CD4-positive, alpha-beta T cell treated with Interferon alpha-2 for 1 hour (primary cell): ENCODE data around the gene SLC1A5.
A peak's percentile ranks its signal among the peaks of the same experiment; 100 is the strongest.
"Not testable (repeated sequence)": the region's sequence is repeated elsewhere in the genome, so short reads cannot be mapped to it uniquely, and the experiment has no call there.

Experiments used
- DNase-seq, 2 donors: peaks; one replicate each; pipeline ENCODE4 v3.0.0-alpha.2; 2020 to 2022

SLC1A5 gene

DNA sequence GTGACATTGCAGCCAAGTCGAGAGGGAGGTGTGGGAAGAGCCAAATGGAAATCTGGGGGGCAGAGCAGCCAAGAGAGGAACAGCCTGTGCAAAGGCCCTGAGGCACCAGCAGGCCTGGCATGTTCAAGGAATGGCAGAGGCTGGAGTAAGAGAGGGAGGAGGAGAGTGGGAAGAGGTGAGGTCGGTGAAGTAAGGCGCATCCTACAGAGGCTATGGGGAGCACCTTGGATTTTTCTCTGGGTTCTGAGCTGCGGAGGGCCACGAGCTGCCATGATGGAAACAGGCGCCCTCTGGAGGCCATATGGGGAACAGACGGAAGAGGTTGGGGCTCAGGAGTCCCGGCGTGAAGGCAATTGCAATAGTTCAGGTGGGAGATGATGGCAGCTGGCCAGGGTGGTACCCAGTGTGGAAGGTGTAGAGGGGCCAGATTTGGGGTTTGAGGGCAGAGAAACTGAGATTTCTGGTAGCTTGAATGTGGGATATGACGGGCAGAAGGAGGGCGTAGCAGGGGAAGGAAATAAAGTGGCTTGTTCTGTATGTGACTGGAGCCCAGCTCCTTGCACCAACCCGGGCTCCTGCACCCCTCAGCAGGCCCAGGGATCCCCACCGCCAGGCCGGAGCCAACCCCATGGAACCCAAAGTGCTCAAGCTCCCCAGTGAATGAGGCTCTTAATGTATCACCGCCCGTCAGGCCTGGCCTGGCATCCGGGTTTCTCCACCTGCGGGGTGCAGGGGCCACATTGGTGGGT is 21.7 kb downstream of the SLC1A5 start:
- peak; percentile 60 to 73 for DNase-seq

DNA sequence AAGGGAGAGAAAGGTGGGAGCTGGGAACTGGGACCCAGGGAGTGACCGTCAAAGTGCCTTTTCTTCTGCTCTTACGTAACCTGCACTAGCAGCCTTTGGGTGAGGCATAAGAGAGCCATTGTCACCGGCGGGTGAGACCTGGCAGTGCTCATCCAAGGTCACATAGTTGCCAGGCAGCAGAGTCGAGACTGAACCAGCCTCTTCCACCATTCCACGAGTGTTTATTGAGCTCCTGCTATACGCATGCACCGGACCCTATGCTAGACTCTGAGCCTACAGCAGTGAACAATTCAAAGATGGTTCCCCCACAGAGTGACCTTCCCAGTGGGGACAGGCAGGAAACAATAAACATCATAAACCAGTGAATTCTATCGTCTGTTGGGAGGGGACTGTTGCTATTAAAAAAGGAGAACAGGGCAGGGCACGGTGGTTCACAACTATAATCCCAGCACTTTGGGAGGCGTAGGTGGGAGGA is 23.5 kb downstream of the SLC1A5 start:
- DNase-seq: no peak

DNA sequence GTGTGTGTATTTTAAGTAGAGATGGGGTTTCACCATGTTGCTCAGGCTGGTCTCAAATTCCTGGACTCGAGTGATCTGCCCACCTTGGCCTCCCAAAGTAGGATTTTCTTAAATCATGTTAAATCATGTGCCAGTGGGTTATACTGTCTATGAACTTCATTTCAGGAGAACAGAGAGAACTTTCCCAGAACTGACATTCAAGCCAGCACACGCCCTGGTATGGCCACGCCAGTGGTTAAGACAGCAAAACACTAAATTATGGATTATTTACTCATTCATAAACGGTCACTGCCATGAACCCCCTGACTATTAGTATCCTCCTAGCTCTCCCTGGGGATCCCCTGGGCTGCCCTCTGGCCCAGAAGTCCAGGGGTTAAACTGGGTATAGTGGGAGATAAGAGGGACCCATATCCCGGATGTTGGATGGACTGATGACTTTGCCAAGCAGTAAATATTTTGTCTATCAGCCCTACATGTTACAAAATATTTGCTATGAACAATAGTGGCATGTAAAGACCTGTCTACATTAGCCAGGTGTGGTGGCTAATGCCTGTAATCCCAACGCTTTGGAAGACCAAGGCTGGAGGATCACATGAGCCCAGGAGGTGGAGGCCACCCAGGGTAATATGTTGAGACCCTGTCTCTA is 26.0 kb downstream of the SLC1A5 start:
- no peak for DNase-seq

DNA sequence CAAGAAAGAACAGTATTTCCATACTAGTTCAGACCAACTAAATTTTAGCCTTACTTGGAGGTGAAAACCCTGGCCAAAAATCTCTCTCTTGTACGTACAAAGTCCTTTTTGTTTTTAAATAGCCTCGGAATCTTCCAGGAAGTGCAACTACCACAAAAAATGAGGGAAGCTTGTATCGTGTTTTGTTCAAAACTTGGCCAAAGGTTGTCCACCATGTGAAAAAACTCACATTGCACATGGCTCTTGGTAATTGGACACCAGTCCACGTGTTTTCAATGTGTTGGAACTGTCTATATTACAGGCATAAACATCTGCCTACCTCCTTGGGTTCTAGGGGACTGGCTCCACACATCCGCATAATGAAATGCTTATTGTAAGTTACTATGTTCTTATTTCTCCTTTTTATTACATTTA is 27.0 kb downstream of the SLC1A5 start:
- DNase-seq: no peak

DNA sequence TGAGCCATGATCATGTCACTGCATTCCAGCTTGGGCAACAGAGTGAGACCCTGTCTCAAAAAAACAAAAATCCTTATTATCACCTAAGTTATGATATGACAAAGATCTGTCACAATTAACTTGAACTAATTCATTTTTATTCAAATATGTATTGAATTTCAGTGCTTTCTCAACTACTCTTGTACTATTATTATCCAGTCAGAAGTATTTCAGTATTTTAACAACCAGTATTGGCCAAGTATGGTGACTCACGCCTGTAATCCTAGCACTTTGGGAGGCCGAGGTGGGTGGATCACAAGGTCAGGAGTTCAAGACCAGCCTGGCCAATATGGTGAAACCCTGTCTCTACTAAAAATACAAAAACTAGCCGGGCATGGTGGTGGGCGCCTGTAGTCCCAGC is 27.5 kb downstream of the SLC1A5 start:
- DNase-seq: not testable (repeated sequence)

DNA sequence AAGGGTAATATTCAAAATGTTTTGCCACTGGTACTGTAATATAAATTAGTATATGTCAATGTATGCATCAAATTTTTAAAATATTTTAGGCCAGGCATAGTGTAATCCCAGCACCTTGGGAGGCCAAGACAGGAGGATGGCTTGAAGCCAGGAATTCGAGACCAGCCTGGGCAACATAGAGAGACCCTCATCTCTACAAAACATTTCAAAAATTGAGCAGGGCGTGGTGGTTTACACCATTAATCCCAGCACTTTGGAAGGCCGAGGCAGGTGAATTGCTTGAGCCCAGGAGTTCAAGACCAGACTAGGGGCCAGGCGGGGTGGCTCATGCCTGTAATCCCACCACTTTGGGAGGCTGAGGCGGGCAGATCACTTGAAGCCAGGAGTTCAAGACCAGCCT is 28.0 kb downstream of the SLC1A5 start:
- DNase-seq: no peak

DNA sequence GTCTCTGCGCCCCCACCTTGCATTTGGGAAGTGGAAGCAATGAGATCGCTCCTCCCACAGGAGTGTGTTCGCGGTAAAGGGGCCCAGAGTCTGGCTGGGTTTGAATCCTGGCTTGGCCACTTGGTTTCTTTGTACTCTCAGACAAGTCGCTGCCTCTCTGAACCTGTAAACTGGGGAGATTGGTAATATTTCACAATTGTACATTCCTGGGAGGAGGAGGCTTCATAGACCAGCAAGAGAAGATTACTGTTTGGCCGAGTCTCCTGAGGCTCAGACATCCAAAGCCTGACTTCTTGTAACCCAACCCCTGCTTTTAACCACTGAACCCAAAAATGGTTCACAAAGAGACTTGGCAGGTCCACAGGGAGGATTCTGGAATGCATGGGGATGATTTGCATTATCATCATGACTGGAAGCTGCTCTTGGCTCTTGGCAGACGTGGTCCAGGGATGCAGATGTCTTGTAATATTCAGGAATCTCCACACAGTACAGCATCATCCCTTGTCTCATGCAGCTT is 28.5 kb downstream of the SLC1A5 start:
- no peak for DNase-seq

DNA sequence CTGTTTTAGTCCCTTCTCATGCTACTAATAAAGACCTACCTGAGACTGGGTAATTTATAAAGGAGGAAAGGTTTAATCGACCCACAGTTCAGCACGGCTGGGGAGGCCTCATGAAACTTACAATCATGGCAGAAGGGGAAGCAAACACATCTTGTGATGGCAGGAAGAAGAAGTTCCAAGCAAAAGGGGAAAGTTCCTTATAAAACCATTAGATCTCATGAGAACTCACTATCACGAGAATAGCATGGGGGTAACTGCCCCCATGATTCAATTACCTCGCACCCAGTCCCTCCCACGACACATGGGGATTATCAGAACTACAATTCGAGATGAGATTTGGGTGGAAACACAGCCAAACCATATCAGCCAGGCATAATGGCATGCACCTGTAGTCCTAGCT is 29.2 kb downstream of the SLC1A5 start:
- DNase-seq: no peak

DNA sequence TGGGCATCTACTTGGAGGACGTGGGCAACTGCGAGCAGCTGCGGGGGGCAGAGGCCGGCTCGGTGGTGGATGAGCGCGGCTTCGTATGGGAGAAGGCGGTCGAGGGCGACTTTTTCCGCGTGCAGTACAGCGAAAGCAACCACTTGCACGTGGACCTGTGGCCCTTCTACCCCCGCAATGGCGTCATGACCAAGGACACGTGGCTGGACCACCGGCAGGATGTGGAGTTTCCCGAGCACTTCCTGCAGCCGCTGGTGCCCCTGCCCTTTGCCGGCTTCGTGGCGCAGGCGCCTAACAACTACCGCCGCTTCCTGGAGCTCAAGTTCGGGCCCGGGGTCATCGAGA is 31.9 kb downstream of the SLC1A5 start:
- no peak for DNase-seq

DNA sequence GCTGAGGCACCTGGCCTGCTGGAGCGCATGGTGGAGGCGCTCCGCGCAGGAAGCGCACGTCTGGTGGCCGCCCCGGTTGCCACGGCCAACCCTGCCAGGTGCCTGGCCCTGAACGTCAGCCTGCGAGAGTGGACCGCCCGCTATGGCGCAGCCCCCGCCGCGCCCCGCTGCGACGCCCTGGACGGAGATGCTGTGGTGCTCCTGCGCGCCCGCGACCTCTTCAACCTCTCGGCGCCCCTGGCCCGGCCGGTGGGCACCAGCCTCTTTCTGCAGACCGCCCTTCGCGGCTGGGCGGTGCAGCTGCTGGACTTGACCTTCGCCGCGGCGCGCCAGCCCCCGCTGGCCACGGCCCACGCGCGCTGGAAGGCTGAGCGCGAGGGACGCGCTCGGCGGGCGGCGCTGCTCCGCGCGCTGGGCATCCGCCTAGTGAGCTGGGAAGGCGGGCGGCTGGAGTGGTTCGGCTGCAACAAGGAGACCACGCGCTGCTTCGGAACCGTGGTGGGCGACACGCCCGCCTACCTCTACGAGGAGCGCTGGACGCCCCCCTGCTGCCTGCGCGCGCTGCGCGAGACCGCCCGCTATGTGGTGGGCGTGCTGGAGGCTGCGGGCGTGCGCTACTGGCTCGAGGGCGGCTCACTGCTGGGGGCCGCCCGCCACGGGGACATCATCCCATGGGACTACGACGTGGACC is 32.4 kb downstream of the SLC1A5 start:
- no peak for DNase-seq

DNA sequence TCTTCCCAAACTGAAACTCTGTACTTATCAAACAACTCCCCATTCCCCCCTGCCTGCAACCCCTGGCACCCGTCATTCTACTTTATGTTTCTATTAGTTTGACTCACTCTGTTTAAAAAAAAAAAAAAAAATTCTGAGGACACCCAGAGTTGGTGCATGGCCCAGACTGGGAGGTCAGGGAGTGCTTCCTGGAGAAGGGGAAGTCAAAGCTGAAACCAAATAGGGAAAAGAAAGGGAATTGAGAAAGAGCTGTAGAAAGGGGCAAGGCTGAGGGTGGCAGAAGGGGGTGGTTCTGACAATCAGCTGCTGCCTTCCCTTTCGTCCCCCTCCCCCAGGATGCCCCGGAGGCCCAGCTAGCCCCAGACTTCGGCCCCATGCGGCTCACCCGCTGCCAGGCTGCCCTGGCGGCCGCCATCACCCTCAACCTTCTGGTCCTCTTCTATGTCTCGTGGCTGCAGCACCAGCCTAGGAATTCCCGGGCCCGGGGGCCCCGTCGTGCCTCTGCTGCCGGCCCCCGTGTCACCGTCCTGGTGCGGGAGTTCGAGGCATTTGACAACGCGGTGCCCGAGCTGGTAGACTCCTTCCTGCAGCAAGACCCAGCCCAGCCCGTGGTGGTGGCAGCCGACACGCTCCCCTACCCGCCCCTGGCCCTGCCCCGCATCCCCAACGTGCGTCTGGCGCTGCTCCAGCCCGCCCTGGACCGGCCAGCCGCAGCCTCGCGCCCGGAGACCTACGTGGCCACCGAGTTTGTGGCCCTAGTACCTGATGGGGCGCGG is 33.1 kb downstream of the SLC1A5 start:
- DNase-seq: no peak

DNA sequence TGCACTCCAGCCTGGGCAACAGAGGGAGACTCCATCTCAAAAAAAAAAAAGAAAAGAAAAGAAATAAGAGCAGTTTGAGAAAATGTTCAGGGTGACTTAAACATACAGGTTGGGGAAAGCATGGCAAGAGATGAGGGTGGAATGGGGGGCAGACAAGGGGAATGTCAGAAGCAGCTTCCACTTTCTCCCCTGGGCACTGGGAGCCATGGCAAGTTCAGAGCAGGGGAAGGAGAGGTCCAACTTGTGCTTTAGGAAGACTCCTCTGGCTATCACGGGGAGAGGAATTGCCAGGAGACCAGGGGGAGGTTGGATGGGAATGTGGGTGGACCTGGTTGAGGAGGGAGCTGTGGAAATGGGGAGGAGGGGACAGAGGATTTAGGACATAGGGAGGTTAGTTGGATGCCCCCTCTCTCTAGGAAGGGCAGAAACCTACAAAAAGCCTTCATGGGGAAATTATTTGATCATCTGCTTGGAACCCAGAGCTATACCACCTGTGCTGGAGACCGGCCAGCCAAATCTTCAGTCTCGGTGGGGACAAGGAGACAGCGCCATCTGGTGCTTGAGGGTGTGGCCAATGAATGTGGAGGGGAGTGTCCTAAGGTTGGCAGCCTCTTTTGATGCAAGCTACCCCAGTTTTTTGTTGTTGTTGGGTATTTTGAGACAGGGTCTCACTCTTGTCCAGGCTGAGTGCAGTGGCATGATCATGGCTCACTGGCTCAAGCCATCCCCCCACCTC is 34.8 kb downstream of the SLC1A5 start:
- peak; percentile 71 to 78 for DNase-seq

DNA sequence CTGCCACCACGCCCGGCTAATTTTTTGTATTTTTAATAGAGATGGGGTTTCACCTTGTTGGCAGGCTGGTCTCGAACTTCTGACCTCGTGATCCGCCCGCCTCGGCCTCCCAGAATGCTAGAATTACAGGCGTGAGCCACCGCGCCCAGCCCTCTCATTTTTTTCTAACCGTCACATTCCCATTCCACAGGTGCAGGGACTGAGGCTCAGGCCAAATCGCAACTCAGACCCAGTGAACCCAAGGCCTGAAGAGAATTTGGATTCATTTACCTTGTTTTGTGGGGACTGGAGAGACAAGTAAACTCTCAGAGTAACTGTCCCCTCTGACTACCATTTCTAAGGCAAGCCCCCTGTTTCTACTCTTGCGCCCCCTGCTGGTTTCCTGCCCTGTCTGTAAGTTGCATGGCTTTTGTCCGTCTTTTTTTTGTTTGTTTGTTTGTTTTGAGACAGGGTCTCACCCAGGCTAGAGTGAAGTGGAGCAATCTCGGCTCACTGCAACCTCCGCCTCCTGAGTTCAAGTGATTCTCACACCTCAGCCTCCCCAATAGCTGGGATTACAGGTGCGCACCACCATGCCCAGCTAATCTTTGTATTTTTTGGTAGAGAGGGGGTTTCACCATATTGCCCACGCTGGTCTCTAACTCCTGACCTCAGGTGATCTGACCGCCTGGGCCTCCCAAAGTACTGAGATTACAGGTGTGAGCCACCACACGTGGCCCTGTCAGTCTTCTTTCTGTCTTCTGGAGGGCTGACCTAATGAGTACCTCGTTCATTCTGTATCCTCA is 39.9 kb downstream of the SLC1A5 start:
- DNase-seq: peak; percentile 68 to 77

DNA sequence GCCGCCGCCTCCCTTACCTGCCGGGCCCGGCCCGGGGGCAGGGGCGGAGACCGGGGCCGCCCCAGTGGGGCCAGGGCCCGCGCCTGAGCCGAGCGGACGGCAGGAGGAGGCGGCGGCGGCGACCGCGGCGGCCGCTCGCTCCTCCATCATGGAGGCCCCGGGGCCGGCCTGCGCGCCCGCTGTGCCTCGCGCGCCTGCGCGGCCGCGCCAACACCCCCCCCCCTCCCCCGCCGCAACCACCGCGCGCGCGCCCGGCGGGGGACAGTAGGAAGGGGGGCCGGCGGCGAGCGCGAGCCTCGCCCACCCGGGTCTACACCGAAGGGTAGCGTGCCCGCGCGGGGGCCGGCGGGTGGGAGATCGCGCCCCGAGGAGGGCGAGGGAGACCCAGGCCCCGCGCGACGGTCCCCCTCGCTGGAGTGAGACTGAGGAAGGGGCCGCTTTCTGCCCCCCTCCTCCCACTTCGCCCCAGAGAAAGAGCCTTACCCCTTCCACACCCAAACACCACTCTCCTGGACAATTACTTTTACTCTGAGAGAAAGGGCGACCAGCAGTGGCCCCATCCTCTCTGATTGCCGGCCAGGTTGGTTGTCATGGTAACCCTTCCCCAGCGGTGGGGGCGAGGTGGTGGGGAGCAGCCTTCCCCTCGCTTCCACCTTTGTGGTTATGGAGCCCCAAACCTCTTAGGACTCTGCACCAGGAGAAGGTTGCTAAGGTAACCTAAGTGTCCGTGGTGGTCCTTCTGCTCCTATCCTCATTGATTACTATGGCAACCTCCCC is 41.9 kb downstream of the SLC1A5 start, which contains the start of gene STRN4:
Gene STRN4 (minus strand): TSS at position 170 of the 777 bp plus-strand sequence. CDS start 20 bp downstream, at position 150.
- DNase-seq: peak; percentile 67 to 73

DNA sequence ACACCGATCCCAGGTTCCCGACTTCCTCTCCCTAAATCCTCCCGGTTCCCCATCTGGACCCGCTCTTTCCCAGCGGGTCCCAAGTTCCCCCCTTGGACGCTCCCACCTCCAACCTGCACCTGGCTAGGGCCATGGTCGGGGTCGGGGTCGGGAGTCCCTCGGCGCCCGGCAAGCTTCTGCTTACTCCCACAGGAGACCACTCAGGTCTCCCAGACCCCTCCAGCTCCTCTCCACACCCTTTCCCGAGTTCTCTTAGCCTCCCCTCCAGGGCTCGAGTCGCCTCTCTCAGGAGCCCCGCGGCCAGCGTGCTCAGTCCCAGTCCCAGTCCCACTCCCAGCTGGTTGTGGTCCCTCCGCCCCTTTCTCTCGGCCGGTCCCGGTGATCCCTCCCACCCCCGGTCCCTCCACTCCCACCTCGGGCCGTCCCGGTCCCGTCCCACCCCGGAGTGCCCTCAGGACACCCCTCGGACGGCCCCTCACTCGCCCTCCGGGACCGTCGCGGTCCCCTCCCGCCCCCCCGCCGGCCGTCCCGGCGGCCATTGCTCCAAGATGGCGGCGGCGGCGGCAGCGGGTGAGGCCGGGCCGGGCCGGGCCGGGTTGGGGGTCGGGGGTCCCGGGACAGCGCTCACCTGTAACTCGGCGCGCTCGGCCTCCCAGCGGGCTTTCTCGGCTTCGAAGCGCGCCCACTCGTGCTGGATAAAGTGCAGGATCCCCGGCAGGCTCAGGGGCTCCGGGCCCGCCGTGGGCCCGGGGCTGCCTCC is 42.7 kb downstream of the SLC1A5 start, which contains the start of gene FKRP:
Gene FKRP (plus strand): TSS at position 537 of the 760 bp plus-strand sequence. CDS start 9,394 bp downstream, outside the sequence.
- DNase-seq: peak in 1 of 2 donors; percentile 45

DNA sequence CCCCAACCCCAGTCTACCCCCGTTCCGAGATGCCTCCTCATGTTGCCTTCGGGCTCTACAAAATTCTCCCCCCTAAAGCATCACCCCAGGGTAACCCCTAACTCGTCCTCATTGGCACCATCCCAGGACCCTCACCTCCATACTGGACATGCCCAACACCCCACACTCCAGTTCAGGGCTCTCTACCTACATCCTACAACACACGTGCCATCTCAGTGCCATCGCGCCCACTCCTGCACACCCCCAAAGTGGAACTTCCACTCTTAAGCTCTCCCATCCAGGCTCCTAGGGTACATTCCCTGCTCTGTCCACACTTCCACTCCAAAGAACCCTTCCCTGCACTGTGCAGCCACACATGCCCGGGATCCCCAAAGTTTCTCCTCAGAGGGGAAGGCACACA is 43.4 kb downstream of the SLC1A5 start:
- no peak for DNase-seq

DNA sequence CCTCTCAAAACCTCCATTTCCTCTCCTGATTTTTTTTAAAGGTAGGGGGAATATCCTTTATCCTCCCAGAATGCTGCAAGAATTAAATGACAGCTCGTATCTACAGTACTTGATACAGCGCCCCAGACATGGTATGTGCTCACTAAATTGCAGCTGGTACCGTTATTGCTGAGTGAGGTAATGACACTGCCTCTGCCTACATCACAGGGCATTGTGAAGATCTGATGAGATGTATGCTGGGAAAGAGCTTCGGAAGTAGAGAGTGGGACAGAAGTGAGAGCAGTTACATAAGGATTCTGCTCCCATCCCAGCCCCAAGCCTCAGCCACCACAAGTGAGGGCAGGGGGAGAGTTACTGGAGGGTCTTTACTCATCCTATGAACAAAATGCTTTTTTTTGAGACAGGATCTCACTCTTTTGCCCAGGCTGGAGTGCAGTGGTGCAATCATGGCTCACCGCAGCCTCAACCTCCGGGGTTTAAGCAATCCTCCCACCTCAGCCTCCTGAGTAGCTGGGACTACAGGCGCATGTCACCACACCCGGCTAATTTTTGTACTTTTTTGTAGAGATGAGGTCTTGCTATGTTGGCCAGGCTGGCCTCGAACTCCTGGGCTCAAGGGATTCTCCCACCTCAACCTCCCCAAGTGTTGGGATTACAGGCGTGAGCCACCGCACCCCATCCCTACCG is 44.2 kb downstream of the SLC1A5 start:
- DNase-seq: no peak

DNA sequence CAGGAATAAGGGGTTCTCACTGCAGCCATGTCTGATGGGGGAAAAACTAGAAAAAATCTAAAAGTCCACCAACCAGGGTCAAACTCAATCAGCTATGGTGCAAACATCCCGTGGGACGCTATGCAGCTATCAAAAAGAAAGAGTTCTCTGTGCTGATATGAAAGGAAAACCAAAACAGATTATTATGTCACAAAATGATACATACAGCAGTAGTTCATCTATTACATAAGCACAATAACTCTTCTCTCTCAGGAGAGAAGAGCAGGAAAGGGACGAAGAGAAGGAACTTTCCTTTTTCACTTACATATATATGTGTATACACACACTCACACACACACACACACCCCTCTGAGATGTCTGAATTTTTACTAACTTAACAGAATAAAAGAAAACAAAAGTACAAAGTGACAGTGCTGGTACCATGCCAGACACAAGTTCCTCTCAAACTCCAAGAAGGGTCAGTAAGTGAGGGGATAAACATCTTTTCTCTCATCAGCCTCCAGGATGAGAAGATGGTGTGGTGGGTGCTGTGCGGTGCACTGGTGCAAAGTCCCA is 45.4 kb downstream of the SLC1A5 start:
- DNase-seq: no peak
